ENCODE data around the gene MACROD2. TPM values are rescaled to one million over a fixed set of nuclear protein-coding genes. Genes with fewer than 3 reads are reported as not detected.

MACROD2 gene
- total RNA-seq, 1 experiment from 2014 or later, result 3.7 TPM

DNA sequence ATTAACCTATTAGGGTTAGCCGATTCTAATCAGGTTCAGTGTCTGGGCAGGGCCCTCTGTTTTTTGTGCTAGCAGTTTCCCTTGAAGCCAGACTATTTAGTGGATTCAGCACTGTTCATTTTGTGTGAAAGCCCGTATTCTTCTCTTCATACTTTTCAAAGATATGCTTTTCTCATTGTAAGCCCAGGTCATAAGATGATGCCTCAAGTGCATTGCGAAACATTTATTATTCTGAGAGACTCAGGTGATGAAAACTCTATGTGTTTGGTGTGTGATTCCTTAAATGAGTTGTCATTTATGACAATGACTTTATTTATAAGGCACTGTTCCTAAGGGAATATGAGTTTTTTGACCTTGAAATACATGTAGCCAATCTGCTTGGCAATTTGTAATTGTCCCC, 1193.1 kb downstream of the MACROD2 start:
- ATAC-seq, result no peak
- intact Hi-C loops (cut with micrococcal nuclease), result no loop called here
- no peaks in the 10 kb centered on the region for H3K79me2 ChIP-seq (ENCODE audit: insufficient read depth, low read length)
- no peak overlapping the region for H2AFZ ChIP-seq (ENCODE audit: low read depth, low read length, poor library complexity, severe bottlenecking)
- H3K27ac ChIP-seq (ENCODE audit: low read depth, low read length), result no peak overlapping the region
- no peak overlapping the region for H3K4me3 ChIP-seq (replicated peaks in 1 of 2; ENCODE audit: low read depth in 1 of 2, low read length in 2 of 2)
- RAD21 ChIA-PET (ENCODE audit: low non-redundant PET in 1 of 2, low total read pairs in 2 of 2, uncharacterized antibody in 2 of 2, unreplicated experiment in 2 of 2), result no interaction called here
- H3K4me2 ChIP-seq (ENCODE audit: low read length), result no peak overlapping the region
- CTCF ChIA-PET, result no interaction called here
- POLR2A ChIA-PET, result no interaction called here
- H3K36me3 ChIP-seq (ENCODE audit: control insufficient read depth in 1 of 2, insufficient read depth in 2 of 2, low read length in 2 of 2), result no peaks in the 10 kb centered on the region
- DNase-seq (ENCODE audit: low read depth, low spot score), result no peak
- H3K9ac ChIP-seq (ENCODE audit: low read length), result no peak overlapping the region
- H3K27me3 ChIP-seq (ENCODE audit: insufficient read depth, low read length), result no peaks in the 10 kb centered on the region
- no peaks in the 10 kb centered on the region for H3K4me1 ChIP-seq (ENCODE audit: control insufficient read depth in 1 of 2, insufficient read depth in 2 of 2, low read length in 2 of 2)
- H4K20me1 ChIP-seq (ENCODE audit: insufficient read depth), result no peaks in the 10 kb centered on the region
- BruUV-seq (replicated peaks), result no TSS peak
- TF ChIP-seq JUND (IDR thresholded peaks at IDR 0.05), result no peak
- TF ChIP-seq ELF1 (IDR thresholded peaks at IDR 0.05; ENCODE audit: borderline replicate concordance, low read depth), result no peak
- no peak for TF ChIP-seq ZNF274 (IDR thresholded peaks at IDR 0.05; ENCODE audit: low read depth, low read length)
- TF ChIP-seq RAD21 (IDR thresholded peaks at IDR 0.05; ENCODE audit: low read depth), result no peak
- TF ChIP-seq POLR2AphosphoS5 (IDR thresholded peaks at IDR 0.05; ENCODE audit: low read depth, low read length), result no peak
- no peak for TF ChIP-seq TCF7L2 (IDR thresholded peaks at IDR 0.05; ENCODE audit: borderline replicate concordance, extremely low read depth, insufficient read depth, insufficient read length)
- TF ChIP-seq, protein P1, sequence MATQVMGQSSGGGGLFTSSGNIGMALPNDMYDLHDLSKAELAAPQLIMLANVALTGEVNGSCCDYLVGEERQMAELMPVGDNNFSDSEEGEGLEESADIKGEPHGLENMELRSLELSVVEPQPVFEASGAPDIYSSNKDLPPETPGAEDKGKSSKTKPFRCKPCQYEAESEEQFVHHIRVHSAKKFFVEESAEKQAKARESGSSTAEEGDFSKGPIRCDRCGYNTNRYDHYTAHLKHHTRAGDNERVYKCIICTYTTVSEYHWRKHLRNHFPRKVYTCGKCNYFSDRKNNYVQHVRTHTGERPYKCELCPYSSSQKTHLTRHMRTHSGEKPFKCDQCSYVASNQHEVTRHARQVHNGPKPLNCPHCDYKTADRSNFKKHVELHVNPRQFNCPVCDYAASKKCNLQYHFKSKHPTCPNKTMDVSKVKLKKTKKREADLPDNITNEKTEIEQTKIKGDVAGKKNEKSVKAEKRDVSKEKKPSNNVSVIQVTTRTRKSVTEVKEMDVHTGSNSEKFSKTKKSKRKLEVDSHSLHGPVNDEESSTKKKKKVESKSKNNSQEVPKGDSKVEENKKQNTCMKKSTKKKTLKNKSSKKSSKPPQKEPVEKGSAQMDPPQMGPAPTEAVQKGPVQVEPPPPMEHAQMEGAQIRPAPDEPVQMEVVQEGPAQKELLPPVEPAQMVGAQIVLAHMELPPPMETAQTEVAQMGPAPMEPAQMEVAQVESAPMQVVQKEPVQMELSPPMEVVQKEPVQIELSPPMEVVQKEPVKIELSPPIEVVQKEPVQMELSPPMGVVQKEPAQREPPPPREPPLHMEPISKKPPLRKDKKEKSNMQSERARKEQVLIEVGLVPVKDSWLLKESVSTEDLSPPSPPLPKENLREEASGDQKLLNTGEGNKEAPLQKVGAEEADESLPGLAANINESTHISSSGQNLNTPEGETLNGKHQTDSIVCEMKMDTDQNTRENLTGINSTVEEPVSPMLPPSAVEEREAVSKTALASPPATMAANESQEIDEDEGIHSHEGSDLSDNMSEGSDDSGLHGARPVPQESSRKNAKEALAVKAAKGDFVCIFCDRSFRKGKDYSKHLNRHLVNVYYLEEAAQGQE (IDR thresholded peaks at IDR 0.05; ENCODE audit: low read depth), result no peak
- TF ChIP-seq SP1 (IDR thresholded peaks at IDR 0.05; ENCODE audit: low read depth), result no peak
- no peak for TF ChIP-seq EGR1 (IDR thresholded peaks at IDR 0.05; ENCODE audit: low read depth)
- TF ChIP-seq ZFX (IDR thresholded peaks at IDR 0.05), result no peak
- TF ChIP-seq CBX3 (IDR thresholded peaks at IDR 0.05; ENCODE audit: low read depth), result no peak
- TF ChIP-seq FOSL1 (IDR thresholded peaks at IDR 0.05; ENCODE audit: low read depth), result no peak
- TF ChIP-seq, protein P2, sequence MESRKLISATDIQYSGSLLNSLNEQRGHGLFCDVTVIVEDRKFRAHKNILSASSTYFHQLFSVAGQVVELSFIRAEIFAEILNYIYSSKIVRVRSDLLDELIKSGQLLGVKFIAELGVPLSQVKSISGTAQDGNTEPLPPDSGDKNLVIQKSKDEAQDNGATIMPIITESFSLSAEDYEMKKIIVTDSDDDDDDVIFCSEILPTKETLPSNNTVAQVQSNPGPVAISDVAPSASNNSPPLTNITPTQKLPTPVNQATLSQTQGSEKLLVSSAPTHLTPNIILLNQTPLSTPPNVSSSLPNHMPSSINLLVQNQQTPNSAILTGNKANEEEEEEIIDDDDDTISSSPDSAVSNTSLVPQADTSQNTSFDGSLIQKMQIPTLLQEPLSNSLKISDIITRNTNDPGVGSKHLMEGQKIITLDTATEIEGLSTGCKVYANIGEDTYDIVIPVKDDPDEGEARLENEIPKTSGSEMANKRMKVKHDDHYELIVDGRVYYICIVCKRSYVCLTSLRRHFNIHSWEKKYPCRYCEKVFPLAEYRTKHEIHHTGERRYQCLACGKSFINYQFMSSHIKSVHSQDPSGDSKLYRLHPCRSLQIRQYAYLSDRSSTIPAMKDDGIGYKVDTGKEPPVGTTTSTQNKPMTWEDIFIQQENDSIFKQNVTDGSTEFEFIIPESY (IDR thresholded peaks at IDR 0.05; ENCODE audit: extremely low read depth, insufficient replicate concordance, low read length), result no peak
- TF ChIP-seq, protein P3, sequence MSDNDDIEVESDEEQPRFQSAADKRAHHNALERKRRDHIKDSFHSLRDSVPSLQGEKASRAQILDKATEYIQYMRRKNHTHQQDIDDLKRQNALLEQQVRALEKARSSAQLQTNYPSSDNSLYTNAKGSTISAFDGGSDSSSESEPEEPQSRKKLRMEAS (IDR thresholded peaks at IDR 0.05), result no peak
- TF ChIP-seq, protein P4, sequence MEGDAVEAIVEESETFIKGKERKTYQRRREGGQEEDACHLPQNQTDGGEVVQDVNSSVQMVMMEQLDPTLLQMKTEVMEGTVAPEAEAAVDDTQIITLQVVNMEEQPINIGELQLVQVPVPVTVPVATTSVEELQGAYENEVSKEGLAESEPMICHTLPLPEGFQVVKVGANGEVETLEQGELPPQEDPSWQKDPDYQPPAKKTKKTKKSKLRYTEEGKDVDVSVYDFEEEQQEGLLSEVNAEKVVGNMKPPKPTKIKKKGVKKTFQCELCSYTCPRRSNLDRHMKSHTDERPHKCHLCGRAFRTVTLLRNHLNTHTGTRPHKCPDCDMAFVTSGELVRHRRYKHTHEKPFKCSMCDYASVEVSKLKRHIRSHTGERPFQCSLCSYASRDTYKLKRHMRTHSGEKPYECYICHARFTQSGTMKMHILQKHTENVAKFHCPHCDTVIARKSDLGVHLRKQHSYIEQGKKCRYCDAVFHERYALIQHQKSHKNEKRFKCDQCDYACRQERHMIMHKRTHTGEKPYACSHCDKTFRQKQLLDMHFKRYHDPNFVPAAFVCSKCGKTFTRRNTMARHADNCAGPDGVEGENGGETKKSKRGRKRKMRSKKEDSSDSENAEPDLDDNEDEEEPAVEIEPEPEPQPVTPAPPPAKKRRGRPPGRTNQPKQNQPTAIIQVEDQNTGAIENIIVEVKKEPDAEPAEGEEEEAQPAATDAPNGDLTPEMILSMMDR (IDR thresholded peaks at IDR 0.05 in 2 of 3, conservative IDR thresholded peaks at IDR 0.05 in 1 of 3; ENCODE audit: borderline replicate concordance in 1 of 3, insufficient read depth in 1 of 3, low read depth in 2 of 3, low read length in 2 of 3), result no peak
- TF ChIP-seq YY1 (IDR thresholded peaks at IDR 0.05; ENCODE audit: extremely low read depth, insufficient replicate concordance, low read depth, low read length), result no peak
- no peak for TF ChIP-seq POLR2A (IDR thresholded peaks at IDR 0.05; ENCODE audit: borderline replicate concordance, extremely low read depth, insufficient read depth, insufficient read length)
- no peaks in the 10 kb centered on the region for H3K9me3 ChIP-seq (ENCODE audit: control insufficient read depth in 1 of 2, insufficient read depth in 1 of 2, low read depth in 1 of 2, low read length in 2 of 2)
- no peaks in the 10 kb centered on the region for H3K9me2 ChIP-seq (ENCODE audit: insufficient read depth)

Measured in HCT116 (cell line).